ENCODE measurements around the gene TBL2. TPM values are rescaled to one million over a fixed set of nuclear protein-coding genes. Genes with fewer than 3 reads are reported as not detected.
"Not testable (repeated sequence)": the region's sequence is repeated elsewhere in the genome, so short reads cannot be mapped to it uniquely, and the experiment has no call there.

The TBL2 gene
- polyA plus RNA-seq, 4 donors, result 5.4 to 40.1 (median 19.0) TPM

- 94 to 97% (median 97%) methylated on average over 10 of the region's 10 CpGs for WGBS, 3 donors
- H3K36me3 ChIP-seq (ENCODE audit: control insufficient read depth in 3 of 3, insufficient read depth in 2 of 3, low read depth in 1 of 3, low read length in 3 of 3), result peaks cover 22 to 75% (median 30%) of the 10 kb centered on the region in 3 donors
- no peaks in the 10 kb centered on the region for H3K9me3 ChIP-seq (ENCODE audit: control insufficient read depth in 2 of 2, insufficient read depth in 1 of 2, low read depth in 1 of 2, low read length in 1 of 2)
- no peak for FAIRE-seq
- DNase-seq, result no peak
- H3K4me1 ChIP-seq (ENCODE audit: control insufficient read depth in 3 of 3, insufficient read depth in 2 of 3, low read depth in 1 of 3, low read length in 2 of 3), result no peaks in the 10 kb centered on the region
- no peaks in the 10 kb centered on the region for H3K27me3 ChIP-seq (ENCODE audit: control insufficient read depth in 3 of 3, insufficient read depth in 3 of 3, low read length in 3 of 3)
- no peak overlapping the region for H3K4me3 ChIP-seq (ENCODE audit: low read depth in 1 of 3, low read length in 3 of 3)
- H3K27ac ChIP-seq (ENCODE audit: low read depth in 1 of 3, low read length in 2 of 3), result no peak overlapping the region
Measured at GRCh38 chr7:73541722-73542121, 36.7 kb downstream of the TBL2 start.

- H3K4me3 ChIP-seq (ENCODE audit: low read depth in 1 of 3, low read length in 3 of 3), result no peak overlapping the region
- FAIRE-seq (no peak), DNase-seq (no peak)
- H3K36me3 ChIP-seq (ENCODE audit: control insufficient read depth in 3 of 3, insufficient read depth in 2 of 3, low read depth in 1 of 3, low read length in 3 of 3), result peaks cover 31 to 85% (median 33%) of the 10 kb centered on the region in 3 donors
- no peaks in the 10 kb centered on the region for H3K27me3 ChIP-seq (ENCODE audit: control insufficient read depth in 3 of 3, insufficient read depth in 3 of 3, low read length in 3 of 3)
- no peak overlapping the region for H3K27ac ChIP-seq (ENCODE audit: low read depth in 1 of 3, low read length in 2 of 3)
- 89 to 94% (median 90%) methylated on average over 13 of the region's 13 CpGs for WGBS, 3 donors
- H3K4me1 ChIP-seq (ENCODE audit: control insufficient read depth in 3 of 3, insufficient read depth in 2 of 3, low read depth in 1 of 3, low read length in 2 of 3), result no peaks in the 10 kb centered on the region
- no peaks in the 10 kb centered on the region for H3K9me3 ChIP-seq (ENCODE audit: control insufficient read depth in 2 of 2, insufficient read depth in 1 of 2, low read depth in 1 of 2, low read length in 1 of 2)
Measured at GRCh38 chr7:73539709-73540108, 38.7 kb downstream of the TBL2 start.

GRCh38 chr7:73538510-73538909 is 39.9 kb downstream of the TBL2 start:
- H3K4me3 ChIP-seq (ENCODE audit: low read depth in 1 of 3, low read length in 3 of 3); H3K27ac ChIP-seq (ENCODE audit: low read depth in 1 of 3, low read length in 2 of 3); FAIRE-seq; H3K9me3 ChIP-seq (ENCODE audit: control insufficient read depth in 2 of 2, insufficient read depth in 1 of 2, low read depth in 1 of 2, low read length in 1 of 2); H3K27me3 ChIP-seq (ENCODE audit: control insufficient read depth in 3 of 3, insufficient read depth in 3 of 3, low read length in 3 of 3); DNase-seq; H3K4me1 ChIP-seq (ENCODE audit: control insufficient read depth in 3 of 3, insufficient read depth in 2 of 3, low read depth in 1 of 3, low read length in 2 of 3): not testable (repeated sequence)
- peaks cover 31 to 84% (median 31%) of the 10 kb centered on the region in 3 donors for H3K36me3 ChIP-seq (ENCODE audit: control insufficient read depth in 3 of 3, insufficient read depth in 2 of 3, low read depth in 1 of 3, low read length in 3 of 3)
- WGBS, 3 donors, result 93 to 98% (median 97%) methylated on average over 2 of the region's 2 CpGs

DNA sequence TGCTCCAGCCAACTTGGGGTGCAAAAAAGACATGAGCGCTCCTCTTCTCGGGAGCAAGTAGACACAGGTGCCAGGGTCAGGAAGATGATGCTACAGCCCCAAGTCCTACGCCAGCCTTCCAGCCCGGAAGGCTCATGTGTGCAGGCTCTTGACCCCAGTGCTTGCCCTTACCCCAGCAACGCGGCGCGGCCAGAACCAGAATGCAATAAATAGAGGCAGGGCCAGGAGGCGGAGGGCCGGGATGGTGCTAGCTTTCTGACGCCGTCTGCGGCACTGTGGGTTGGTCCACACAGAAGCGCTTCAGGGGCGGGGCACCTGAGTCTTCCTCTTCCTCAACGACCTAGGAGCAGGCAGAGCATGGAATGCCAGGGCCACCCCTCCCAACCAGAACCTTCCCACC is 41.3 kb downstream of the TBL2 start:
- Histone ChIP-seq H3K36me3 (ENCODE audit: control insufficient read depth in 3 of 3, insufficient read depth in 2 of 3, low read depth in 1 of 3, low read length in 3 of 3) (peaks cover 25 to 79% (median 25%) of the 10 kb centered on the region in 3 donors), H3K27ac (ENCODE audit: low read depth in 1 of 3, low read length in 2 of 3) (no peak overlapping the region), H3K4me1 (ENCODE audit: control insufficient read depth in 3 of 3, insufficient read depth in 2 of 3, low read depth in 1 of 3, low read length in 2 of 3) (no peaks in the 10 kb centered on the region), H3K9me3 (ENCODE audit: control insufficient read depth in 2 of 2, insufficient read depth in 1 of 2, low read depth in 1 of 2, low read length in 1 of 2) (no peaks in the 10 kb centered on the region), H3K27me3 (ENCODE audit: control insufficient read depth in 3 of 3, insufficient read depth in 3 of 3, low read length in 3 of 3) (no peaks in the 10 kb centered on the region), H3K4me3 (ENCODE audit: low read depth in 1 of 3, low read length in 3 of 3) (no peak overlapping the region)
- FAIRE-seq (no peak), DNase-seq (no peak)
- 92 to 96% (median 93%) methylated on average over 16 of the region's 16 CpGs for WGBS, 3 donors

DNA sequence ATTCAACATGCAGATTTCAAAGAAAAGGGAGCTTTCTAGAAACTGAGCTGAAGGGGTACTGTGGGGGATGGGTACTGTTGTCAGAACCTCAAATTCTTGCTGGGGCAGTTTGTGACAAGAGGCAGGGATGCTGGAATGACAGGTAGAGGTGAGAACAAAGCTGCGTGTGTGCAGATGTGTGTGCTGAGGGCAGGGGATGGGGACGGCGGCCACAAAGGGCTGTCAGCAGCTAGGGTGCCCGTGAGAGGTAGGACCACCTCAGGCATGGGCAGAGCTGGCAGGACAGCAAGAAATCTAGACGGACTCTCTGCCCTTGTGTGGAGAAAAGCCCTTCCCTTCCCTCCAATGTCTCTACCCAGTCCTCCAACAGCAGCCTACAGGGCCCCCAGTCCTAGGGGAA is 41.9 kb downstream of the TBL2 start:
- H3K9me3 ChIP-seq (ENCODE audit: control insufficient read depth in 2 of 2, insufficient read depth in 1 of 2, low read depth in 1 of 2, low read length in 1 of 2), result no peaks in the 10 kb centered on the region
- WGBS, 3 donors, result 81 to 93% (median 85%) methylated on average over 5 of the region's 5 CpGs
- no peaks in the 10 kb centered on the region for H3K4me1 ChIP-seq (ENCODE audit: control insufficient read depth in 3 of 3, insufficient read depth in 2 of 3, low read depth in 1 of 3, low read length in 2 of 3)
- no peak for DNase-seq
- no peak overlapping the region for H3K27ac ChIP-seq (ENCODE audit: low read depth in 1 of 3, low read length in 2 of 3)
- H3K27me3 ChIP-seq (ENCODE audit: control insufficient read depth in 3 of 3, insufficient read depth in 3 of 3, low read length in 3 of 3), result no peaks in the 10 kb centered on the region
- H3K4me3 ChIP-seq (ENCODE audit: low read depth in 1 of 3, low read length in 3 of 3), result no peak overlapping the region
- H3K36me3 ChIP-seq (ENCODE audit: control insufficient read depth in 3 of 3, insufficient read depth in 2 of 3, low read depth in 1 of 3, low read length in 3 of 3), result peaks cover 25 to 76% (median 25%) of the 10 kb centered on the region in 3 donors
- no peak for FAIRE-seq

- 94 to 98% (median 96%) methylated on average over 7 of the region's 7 CpGs for WGBS, 3 donors
- FAIRE-seq; H3K4me1 ChIP-seq (ENCODE audit: control insufficient read depth in 3 of 3, insufficient read depth in 2 of 3, low read depth in 1 of 3, low read length in 2 of 3); H3K27ac ChIP-seq (ENCODE audit: low read depth in 1 of 3, low read length in 2 of 3); H3K9me3 ChIP-seq (ENCODE audit: control insufficient read depth in 2 of 2, insufficient read depth in 1 of 2, low read depth in 1 of 2, low read length in 1 of 2); H3K4me3 ChIP-seq (ENCODE audit: low read depth in 1 of 3, low read length in 3 of 3); H3K27me3 ChIP-seq (ENCODE audit: control insufficient read depth in 3 of 3, insufficient read depth in 3 of 3, low read length in 3 of 3); DNase-seq: not testable (repeated sequence)
- peaks cover 23 to 71% (median 25%) of the 10 kb centered on the region in 3 donors for H3K36me3 ChIP-seq (ENCODE audit: control insufficient read depth in 3 of 3, insufficient read depth in 2 of 3, low read depth in 1 of 3, low read length in 3 of 3)
Measured at GRCh38 chr7:73535918-73536317, 42.5 kb downstream of the TBL2 start.

GRCh38 chr7:73533742-73534141 is 44.6 kb downstream of the TBL2 start:
- no peaks in the 10 kb centered on the region for H3K27me3 ChIP-seq (ENCODE audit: control insufficient read depth in 3 of 3, insufficient read depth in 3 of 3, low read length in 3 of 3)
- no peaks in the 10 kb centered on the region for H3K4me1 ChIP-seq (ENCODE audit: control insufficient read depth in 3 of 3, insufficient read depth in 2 of 3, low read depth in 1 of 3, low read length in 2 of 3)
- WGBS, 3 donors, result 87 to 91% (median 90%) methylated on average over 9 of the region's 9 CpGs
- no peaks in the 10 kb centered on the region for H3K9me3 ChIP-seq (ENCODE audit: control insufficient read depth in 2 of 2, insufficient read depth in 1 of 2, low read depth in 1 of 2, low read length in 1 of 2)
- no peak overlapping the region for H3K27ac ChIP-seq (ENCODE audit: low read depth in 1 of 3, low read length in 2 of 3)
- peaks cover 16 to 52% (median 22%) of the 10 kb centered on the region in 3 donors for H3K36me3 ChIP-seq (ENCODE audit: control insufficient read depth in 3 of 3, insufficient read depth in 2 of 3, low read depth in 1 of 3, low read length in 3 of 3)
- FAIRE-seq, result no peak
- no peak for DNase-seq
- no peak overlapping the region for H3K4me3 ChIP-seq (ENCODE audit: low read depth in 1 of 3, low read length in 3 of 3)

- Histone ChIP-seq H3K9me3 (ENCODE audit: control insufficient read depth in 2 of 2, insufficient read depth in 1 of 2, low read depth in 1 of 2, low read length in 1 of 2) (no peaks in the 10 kb centered on the region), H3K4me3 (ENCODE audit: low read depth in 1 of 3, low read length in 3 of 3) (no peak overlapping the region), H3K27me3 (ENCODE audit: control insufficient read depth in 3 of 3, insufficient read depth in 3 of 3, low read length in 3 of 3) (no peaks in the 10 kb centered on the region), H3K36me3 (ENCODE audit: control insufficient read depth in 3 of 3, insufficient read depth in 2 of 3, low read depth in 1 of 3, low read length in 3 of 3) (peaks cover 8 to 38% (median 11%) of the 10 kb centered on the region in 3 donors), H3K27ac (ENCODE audit: low read depth in 1 of 3, low read length in 2 of 3) (no peak overlapping the region), H3K4me1 (ENCODE audit: control insufficient read depth in 3 of 3, insufficient read depth in 2 of 3, low read depth in 1 of 3, low read length in 2 of 3) (no peaks in the 10 kb centered on the region)
- DNase-seq (no peak), FAIRE-seq (no peak)
- WGBS, 3 donors, result 96 to 97% (median 97%) methylated on average over 6 of the region's 6 CpGs
Measured at GRCh38 chr7:73532224-73532623, 46.2 kb downstream of the TBL2 start.

- Histone ChIP-seq H3K36me3 (ENCODE audit: control insufficient read depth in 3 of 3, insufficient read depth in 2 of 3, low read depth in 1 of 3, low read length in 3 of 3) (peaks cover 0 to 25% (median 4%) of the 10 kb centered on the region in 3 donors), H3K4me1 (ENCODE audit: control insufficient read depth in 3 of 3, insufficient read depth in 2 of 3, low read depth in 1 of 3, low read length in 2 of 3) (no peaks in the 10 kb centered on the region), H3K9me3 (ENCODE audit: control insufficient read depth in 2 of 2, insufficient read depth in 1 of 2, low read depth in 1 of 2, low read length in 1 of 2) (no peaks in the 10 kb centered on the region), H3K4me3 (ENCODE audit: low read depth in 1 of 3, low read length in 3 of 3) (no peak overlapping the region), H3K27me3 (ENCODE audit: control insufficient read depth in 3 of 3, insufficient read depth in 3 of 3, low read length in 3 of 3) (no peaks in the 10 kb centered on the region), H3K27ac (ENCODE audit: low read depth in 1 of 3, low read length in 2 of 3) (no peak overlapping the region)
- DNase-seq (no peak), FAIRE-seq (no peak)
- WGBS, 3 donors, result 97 to 100% (median 97%) methylated on average over 3 of the region's 3 CpGs
Measured at GRCh38 chr7:73530800-73531199, 47.6 kb downstream of the TBL2 start.
